H1 (cell line): ENCODE data around the gene CDK15. TPM values are rescaled to one million over a fixed set of nuclear protein-coding genes. Genes with fewer than 3 reads are reported as not detected.

Source experiments
- POU5F1 ChIP-seq: IDR thresholded peaks from 2 replicates; pipeline ENCODE4 v1.6.1; 2011; ENCODE audit warnings: low read depth, mild to moderate bottlenecking, low read length, moderate library complexity
- SP4 ChIP-seq: IDR thresholded peaks from 2 replicates; pipeline ENCODE4 v1.6.1; 2012; ENCODE audit warnings: low read length, inconsistent platforms
- polyA plus RNA-seq, 7 experiments: library from polyadenylated mRNA; depleted of rRNA in 3 of 7; stranded (reverse) in 5 of 7; unstranded in 2 of 7; fragments of >200 nt in 5 of 7; fragments of 200-250 nt in 2 of 7; gene quantifications; 1 replicate in 5 of 7; 2 replicates in 1 of 7; 4 replicates in 1 of 7; pipeline versions ENCODE4 v1.2.1 to v1.2.3, GENCODE V29; 2011 to 2013; ENCODE audit warnings: missing spikeins in 2 of 7, mixed read lengths in 2 of 7
- total RNA-seq: library from RNA; stranded (reverse); fragmentation: NEBNext Ultra II Directional; extraction: Animal tissue kit (Norgen Biotek cat#: 25700); gene quantifications from 2 replicates; pipeline ENCODE4 v1.2.1, GENCODE V29; 2021

The CDK15 gene
- total and polyA plus RNA-seq, 2 of the 8 experiments (the other 6 are each of a cell fraction or from before 2014, with no cell fraction given): 0.03 TPM; not detected in 1

DNA sequence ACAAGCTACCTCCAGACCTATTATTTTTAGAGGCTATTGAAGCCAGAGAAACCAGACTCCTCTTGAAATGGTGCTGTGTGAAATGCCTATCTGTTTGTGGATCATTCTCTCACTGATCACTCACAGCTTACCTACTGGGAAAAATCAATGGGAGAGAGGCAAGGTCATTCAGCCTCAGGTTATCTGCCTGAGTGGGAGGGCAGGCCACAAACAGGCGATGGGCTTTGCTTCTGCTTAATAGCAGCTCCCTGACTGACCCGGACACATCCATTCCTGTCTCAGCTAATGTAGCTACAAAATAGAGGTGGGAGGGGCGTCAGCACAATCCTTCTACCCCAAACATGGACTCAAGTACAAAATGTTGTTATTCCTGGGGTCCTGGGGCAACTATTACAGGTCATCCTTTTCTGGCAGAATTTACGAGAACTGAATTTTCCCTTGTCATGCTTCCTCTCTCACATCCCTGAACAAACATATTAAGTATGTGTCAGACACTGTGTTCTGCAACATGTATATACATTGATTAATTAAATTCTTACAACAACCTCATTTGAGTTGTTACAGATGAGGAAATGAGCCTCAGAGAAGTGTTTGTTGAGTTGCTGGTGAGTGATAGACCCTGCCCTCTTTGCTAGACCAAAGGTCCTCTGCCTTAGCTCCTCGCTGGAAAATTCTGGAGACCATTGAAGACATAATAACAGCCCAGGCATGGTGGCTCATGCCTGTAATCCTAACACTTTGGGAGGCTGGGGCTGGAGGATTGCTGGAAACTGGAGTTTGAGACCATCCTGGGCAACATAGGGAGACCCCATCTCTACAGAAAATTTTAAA is 60.5 kb downstream of the CDK15 start (continued):
- TF ChIP-seq POU5F1: no peak
- no peak for TF ChIP-seq SP4
